ENCODE measurements around the gene FOXO1.
"Not testable (repeated sequence)": the region's sequence is repeated elsewhere in the genome, so short reads cannot be mapped to it uniquely, and the experiment has no call there.

GRCh38 chr13:40664100-40664349 is 2.4 kb downstream of the FOXO1 start:
- not testable (repeated sequence) for TF ChIP-seq POLR2A, CTCF, EP300 (IDR thresholded peaks at IDR 0.05)
- peak in 1 of 4 donors; percentile 1 for TF ChIP-seq POLR2AphosphoS5 (IDR thresholded peaks at IDR 0.05)

Measured in sigmoid colon (tissue), 4 donors.